ENCODE results near the gene OR2A7.
"Not testable (repeated sequence)": the region's sequence is repeated elsewhere in the genome, so short reads cannot be mapped to it uniquely, and the experiment has no call there.

The OR2A7 gene

DNA sequence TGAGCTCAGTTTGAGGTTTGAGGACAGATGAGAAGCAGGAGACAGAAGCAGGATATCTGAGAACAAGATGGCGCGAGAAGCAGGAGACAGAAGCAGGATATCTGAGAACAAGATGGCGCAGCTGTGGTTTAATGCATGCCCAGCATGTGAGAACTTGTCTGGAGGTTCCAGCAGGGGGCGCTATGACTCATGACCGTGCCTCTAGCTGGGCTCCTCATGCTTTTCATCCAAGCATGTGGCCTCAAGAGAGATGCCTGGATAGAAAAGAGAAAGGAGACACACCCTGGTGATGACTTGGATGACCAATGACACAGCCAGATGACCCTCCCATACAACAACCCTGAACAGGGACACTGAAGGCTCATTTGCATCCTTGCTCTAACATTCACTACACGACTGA is 15.4 kb upstream of the OR2A7 start:
- WGBS (ENCODE audit: insufficient coverage), result no CpG with 5 or more reads among the region's 6 CpGs
- H3K4me1 ChIP-seq (ENCODE audit: control extremely low read depth in 1 of 4, control insufficient read depth in 4 of 4, insufficient read depth in 4 of 4, low read length in 3 of 4); H3K9me3 ChIP-seq (ENCODE audit: control extremely low read depth in 1 of 5, control insufficient read depth in 4 of 5, insufficient read depth in 2 of 5, low read depth in 1 of 5, low read length in 4 of 5); POLR2A ChIA-PET; H3K4me3 ChIP-seq (ENCODE audit: control insufficient read depth in 1 of 7, extremely low read depth in 1 of 7, insufficient read depth in 4 of 7, low read depth in 2 of 7, low read length in 6 of 7); CTCF ChIA-PET; DNase-seq; H3K27ac ChIP-seq (ENCODE audit: insufficient read depth in 1 of 2, low read depth in 1 of 2, low read length in 2 of 2, poor library complexity in 1 of 2, severe bottlenecking in 2 of 2); H3K36me3 ChIP-seq (ENCODE audit: control insufficient read depth in 4 of 4, insufficient read depth in 4 of 4, low read length in 3 of 4); H3K27me3 ChIP-seq (replicated peaks in 2 of 5; ENCODE audit: control insufficient read depth in 4 of 5, insufficient read depth in 5 of 5, low read length in 4 of 5): not testable (repeated sequence)

DNA sequence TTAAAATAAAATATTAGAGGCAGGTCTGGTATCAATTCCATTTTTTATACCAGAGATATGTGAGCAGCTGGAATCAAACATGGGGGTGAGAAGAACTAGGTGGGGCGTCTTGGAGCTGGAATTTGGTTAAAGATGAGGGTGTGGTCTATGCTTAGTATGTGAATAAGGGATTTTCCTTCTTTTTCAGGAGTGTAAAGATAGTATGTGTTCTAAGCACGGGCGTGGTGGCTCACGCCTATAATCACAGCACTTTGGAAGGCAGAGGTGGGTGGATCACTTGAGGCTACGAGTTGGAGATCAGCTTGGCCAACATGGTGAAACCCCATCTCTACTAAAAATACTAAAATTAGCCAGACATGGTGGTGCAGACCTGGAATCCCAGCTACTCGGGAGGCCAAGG is 10.7 kb upstream of the OR2A7 start:
- H3K27me3 ChIP-seq (replicated peaks in 2 of 5; ENCODE audit: control insufficient read depth in 4 of 5, insufficient read depth in 5 of 5, low read length in 4 of 5); H3K36me3 ChIP-seq (ENCODE audit: control insufficient read depth in 4 of 4, insufficient read depth in 4 of 4, low read length in 3 of 4); H3K9me3 ChIP-seq (ENCODE audit: control extremely low read depth in 1 of 5, control insufficient read depth in 4 of 5, insufficient read depth in 2 of 5, low read depth in 1 of 5, low read length in 4 of 5); H3K4me3 ChIP-seq (ENCODE audit: control insufficient read depth in 1 of 7, extremely low read depth in 1 of 7, insufficient read depth in 4 of 7, low read depth in 2 of 7, low read length in 6 of 7); POLR2A ChIA-PET; DNase-seq; CTCF ChIA-PET; H3K4me1 ChIP-seq (ENCODE audit: control extremely low read depth in 1 of 4, control insufficient read depth in 4 of 4, insufficient read depth in 4 of 4, low read length in 3 of 4); H3K27ac ChIP-seq (ENCODE audit: insufficient read depth in 1 of 2, low read depth in 1 of 2, low read length in 2 of 2, poor library complexity in 1 of 2, severe bottlenecking in 2 of 2): not testable (repeated sequence)
- WGBS (ENCODE audit: insufficient coverage), result no CpG with 5 or more reads among the region's 6 CpGs

DNA sequence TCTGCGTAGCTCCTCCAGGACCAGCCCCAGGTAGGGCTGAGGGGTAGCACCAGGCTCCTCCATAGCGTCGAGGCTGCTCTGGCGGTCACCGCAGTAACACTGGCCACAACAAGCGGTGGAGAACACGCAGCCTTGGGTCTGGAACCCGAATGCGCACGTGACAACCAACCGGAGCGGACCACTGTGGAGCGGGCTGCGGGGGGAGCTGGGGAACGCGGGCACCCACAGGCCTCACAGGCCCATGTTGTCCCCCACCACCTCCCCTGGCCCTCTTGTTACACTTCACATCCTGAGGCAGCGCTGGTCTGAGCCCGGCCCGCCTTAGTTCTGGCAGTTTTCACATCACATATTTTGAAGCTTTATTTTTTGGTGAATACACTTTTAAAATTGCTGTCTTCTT is 4.6 kb upstream of the OR2A7 start, which contains the start of gene CTAGE8:
Gene CTAGE8 (minus strand): TSS at position 101 of the 400 bp plus-strand sequence. CDS start 38 bp downstream, at position 63.
- H3K4me1 ChIP-seq (ENCODE audit: control extremely low read depth in 1 of 4, control insufficient read depth in 4 of 4, insufficient read depth in 4 of 4, low read length in 3 of 4); POLR2A ChIA-PET; H3K9me3 ChIP-seq (ENCODE audit: control extremely low read depth in 1 of 5, control insufficient read depth in 4 of 5, insufficient read depth in 2 of 5, low read depth in 1 of 5, low read length in 4 of 5); H3K27me3 ChIP-seq (replicated peaks in 2 of 5; ENCODE audit: control insufficient read depth in 4 of 5, insufficient read depth in 5 of 5, low read length in 4 of 5); DNase-seq; H3K27ac ChIP-seq (ENCODE audit: insufficient read depth in 1 of 2, low read depth in 1 of 2, low read length in 2 of 2, poor library complexity in 1 of 2, severe bottlenecking in 2 of 2); CTCF ChIA-PET; H3K4me3 ChIP-seq (ENCODE audit: control insufficient read depth in 1 of 7, extremely low read depth in 1 of 7, insufficient read depth in 4 of 7, low read depth in 2 of 7, low read length in 6 of 7); H3K36me3 ChIP-seq (ENCODE audit: control insufficient read depth in 4 of 4, insufficient read depth in 4 of 4, low read length in 3 of 4): not testable (repeated sequence)
- WGBS (ENCODE audit: insufficient coverage), result no CpG with 5 or more reads among the region's 19 CpGs

DNA sequence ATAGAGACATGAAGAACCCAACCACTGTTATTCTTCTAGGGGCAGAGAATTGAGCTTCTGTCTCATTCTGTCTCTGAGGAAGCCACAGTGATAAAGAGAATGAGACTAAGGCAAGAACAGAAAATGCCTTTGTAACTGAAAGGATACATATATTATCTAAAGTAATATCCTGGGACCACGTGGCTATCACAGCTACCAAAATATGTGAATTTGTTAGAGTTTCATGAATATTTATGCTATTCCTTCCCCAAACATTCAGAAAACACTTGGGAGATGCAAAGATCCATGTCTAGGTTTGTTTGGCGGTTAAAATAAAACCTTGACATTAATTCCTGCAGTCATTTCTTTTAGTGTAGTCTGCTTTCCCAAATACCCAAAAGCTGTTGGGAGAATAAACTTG is 2.5 kb downstream of the OR2A7 start:
- H3K27ac ChIP-seq (ENCODE audit: insufficient read depth in 1 of 2, low read depth in 1 of 2, low read length in 2 of 2, poor library complexity in 1 of 2, severe bottlenecking in 2 of 2); CTCF ChIA-PET; DNase-seq; H3K4me1 ChIP-seq (ENCODE audit: control extremely low read depth in 1 of 4, control insufficient read depth in 4 of 4, insufficient read depth in 4 of 4, low read length in 3 of 4); H3K4me3 ChIP-seq (ENCODE audit: control insufficient read depth in 1 of 7, extremely low read depth in 1 of 7, insufficient read depth in 4 of 7, low read depth in 2 of 7, low read length in 6 of 7); H3K36me3 ChIP-seq (ENCODE audit: control insufficient read depth in 4 of 4, insufficient read depth in 4 of 4, low read length in 3 of 4); H3K9me3 ChIP-seq (ENCODE audit: control extremely low read depth in 1 of 5, control insufficient read depth in 4 of 5, insufficient read depth in 2 of 5, low read depth in 1 of 5, low read length in 4 of 5); POLR2A ChIA-PET; H3K27me3 ChIP-seq (replicated peaks in 2 of 5; ENCODE audit: control insufficient read depth in 4 of 5, insufficient read depth in 5 of 5, low read length in 4 of 5): not testable (repeated sequence)
- no CpG with 5 or more reads among the region's 2 CpGs for WGBS (ENCODE audit: insufficient coverage)

DNA sequence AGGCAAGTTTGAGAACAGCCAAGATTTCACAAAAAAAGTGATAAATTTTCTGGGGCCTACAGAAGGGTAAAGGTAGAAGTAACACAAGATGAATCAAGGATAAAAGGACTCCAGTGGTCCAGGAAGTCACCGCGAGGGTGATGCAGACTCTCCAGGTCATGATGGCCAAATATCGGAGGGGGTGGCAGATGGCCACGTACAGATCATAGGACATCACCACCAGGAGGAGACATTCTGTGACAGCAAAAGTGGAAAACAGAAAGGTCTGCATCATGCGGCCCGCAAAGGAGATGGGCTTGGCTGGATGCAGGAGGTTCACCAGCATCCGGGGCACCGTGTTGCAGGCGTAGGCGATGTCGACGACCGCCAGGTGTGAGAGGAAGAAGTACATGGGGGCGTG is 5.5 kb downstream of the OR2A7 start:
- H3K27ac ChIP-seq (ENCODE audit: insufficient read depth in 1 of 2, low read depth in 1 of 2, low read length in 2 of 2, poor library complexity in 1 of 2, severe bottlenecking in 2 of 2); H3K27me3 ChIP-seq (replicated peaks in 2 of 5; ENCODE audit: control insufficient read depth in 4 of 5, insufficient read depth in 5 of 5, low read length in 4 of 5); H3K36me3 ChIP-seq (ENCODE audit: control insufficient read depth in 4 of 4, insufficient read depth in 4 of 4, low read length in 3 of 4); CTCF ChIA-PET; POLR2A ChIA-PET; H3K4me3 ChIP-seq (ENCODE audit: control insufficient read depth in 1 of 7, extremely low read depth in 1 of 7, insufficient read depth in 4 of 7, low read depth in 2 of 7, low read length in 6 of 7); H3K4me1 ChIP-seq (ENCODE audit: control extremely low read depth in 1 of 4, control insufficient read depth in 4 of 4, insufficient read depth in 4 of 4, low read length in 3 of 4); DNase-seq; H3K9me3 ChIP-seq (ENCODE audit: control extremely low read depth in 1 of 5, control insufficient read depth in 4 of 5, insufficient read depth in 2 of 5, low read depth in 1 of 5, low read length in 4 of 5): not testable (repeated sequence)
- WGBS (ENCODE audit: insufficient coverage), result no CpG with 5 or more reads among the region's 14 CpGs

DNA sequence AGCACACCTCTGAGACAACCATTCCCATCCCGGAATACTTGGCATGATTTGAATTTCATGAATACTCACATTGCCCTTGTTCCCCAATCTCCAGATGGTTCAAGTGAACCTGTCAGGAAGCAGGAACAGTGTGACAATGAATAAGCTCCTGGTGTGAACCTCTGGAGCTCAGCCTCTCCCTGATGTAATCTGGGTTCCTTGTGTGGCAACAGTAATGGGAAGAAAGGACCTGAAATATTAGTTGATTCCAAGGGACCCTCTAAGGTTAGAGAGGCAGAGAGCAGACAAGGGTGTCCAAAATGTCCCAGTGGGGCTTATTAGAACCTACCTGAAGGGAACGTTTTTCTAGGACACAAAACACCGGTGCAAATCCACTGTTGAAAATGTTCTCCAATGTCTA is 8.5 kb downstream of the OR2A7 start:
- peak in 1 of 3 donors; percentile 13 for DNase-seq
- CTCF ChIA-PET, result no interaction called here
- no peaks in the 10 kb centered on the region for H3K36me3 ChIP-seq (ENCODE audit: control insufficient read depth in 4 of 4, insufficient read depth in 4 of 4, low read length in 3 of 4)
- no peak overlapping the region for H3K4me3 ChIP-seq (ENCODE audit: control insufficient read depth in 1 of 7, extremely low read depth in 1 of 7, insufficient read depth in 4 of 7, low read depth in 2 of 7, low read length in 6 of 7)
- H3K27me3 ChIP-seq (replicated peaks in 2 of 5; ENCODE audit: control insufficient read depth in 4 of 5, insufficient read depth in 5 of 5, low read length in 4 of 5), result no peaks in the 10 kb centered on the region
- WGBS (ENCODE audit: insufficient coverage), result 100% methylated on average over 1 of the region's 3 CpGs
- H3K4me1 ChIP-seq (ENCODE audit: control extremely low read depth in 1 of 4, control insufficient read depth in 4 of 4, insufficient read depth in 4 of 4, low read length in 3 of 4), result peaks cover 0 to 3% (median 1%) of the 10 kb centered on the region in 4 experiments
- POLR2A ChIA-PET, result no interaction called here
- H3K9me3 ChIP-seq (ENCODE audit: control extremely low read depth in 1 of 5, control insufficient read depth in 4 of 5, insufficient read depth in 2 of 5, low read depth in 1 of 5, low read length in 4 of 5), result no peaks in the 10 kb centered on the region
- no peak overlapping the region for H3K27ac ChIP-seq (ENCODE audit: insufficient read depth in 1 of 2, low read depth in 1 of 2, low read length in 2 of 2, poor library complexity in 1 of 2, severe bottlenecking in 2 of 2)

DNA sequence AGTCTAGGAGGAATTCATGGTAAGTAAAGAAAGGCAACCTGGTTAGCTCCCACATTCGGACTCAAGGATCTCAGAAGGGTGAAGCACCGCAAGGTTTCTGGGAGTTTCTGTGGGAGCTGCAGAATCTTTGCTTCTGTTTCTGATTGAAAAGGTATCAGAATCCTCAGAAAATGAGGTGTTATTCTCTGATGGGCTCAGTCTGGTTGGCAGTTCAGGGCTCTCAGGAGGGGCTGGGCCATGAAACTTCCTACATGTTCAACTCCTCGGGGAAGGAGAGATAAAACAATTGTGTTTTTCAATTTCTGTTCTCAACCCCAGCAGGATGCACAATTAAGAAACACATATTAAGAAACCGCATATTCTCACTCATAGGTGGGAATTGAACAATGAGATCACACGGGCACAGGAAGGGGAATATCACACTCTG is 9.1 kb downstream of the OR2A7 start:
- H3K27ac ChIP-seq (ENCODE audit: insufficient read depth in 1 of 2, low read depth in 1 of 2, low read length in 2 of 2, poor library complexity in 1 of 2, severe bottlenecking in 2 of 2), result no peak overlapping the region
- CTCF ChIA-PET, result no interaction called here

More for the DNA sequence above, 9.1 kb downstream of the OR2A7 start:
- DNase-seq, result no peak
- H3K9me3 ChIP-seq (ENCODE audit: control extremely low read depth in 1 of 5, control insufficient read depth in 4 of 5, insufficient read depth in 2 of 5, low read depth in 1 of 5, low read length in 4 of 5), result no peaks in the 10 kb centered on the region
- WGBS (ENCODE audit: insufficient coverage), result 98% methylated on average over 3 of the region's 5 CpGs
- H3K4me3 ChIP-seq (ENCODE audit: control insufficient read depth in 1 of 7, extremely low read depth in 1 of 7, insufficient read depth in 4 of 7, low read depth in 2 of 7, low read length in 6 of 7), result no peak overlapping the region
- H3K27me3 ChIP-seq (replicated peaks in 2 of 5; ENCODE audit: control insufficient read depth in 4 of 5, insufficient read depth in 5 of 5, low read length in 4 of 5), result no peaks in the 10 kb centered on the region
- H3K36me3 ChIP-seq (ENCODE audit: control insufficient read depth in 4 of 4, insufficient read depth in 4 of 4, low read length in 3 of 4), result no peaks in the 10 kb centered on the region
- POLR2A ChIA-PET, result no interaction called here
- peaks cover 0 to 3% (median 1%) of the 10 kb centered on the region in 4 experiments for H3K4me1 ChIP-seq (ENCODE audit: control extremely low read depth in 1 of 4, control insufficient read depth in 4 of 4, insufficient read depth in 4 of 4, low read length in 3 of 4)
